Prostate gland (tissue), 2 donors: ENCODE measurements around the gene FN3K.

Experiments
- POLR2A ChIP-seq: fragments of 450-650 bp; IDR thresholded peaks from one replicate; pipeline ENCODE4 v1.6.1; 2016; ENCODE audit warnings: antibody characterized with exemption, mild to moderate bottlenecking
- POLR2AphosphoS5 ChIP-seq: sonication (generic); formaldehyde crosslinking; IDR thresholded peaks from one replicate; pipeline ENCODE4 v1.6.1; 2017; ENCODE audit warnings: antibody characterized with exemption
- TF ChIP-seq, protein P1 (sequence below), 4 experiments: fragments of 200-600 bp in 2 of 4; fragments of 450-650 bp in 2 of 4; sonication (generic) in 2 of 4; IDR thresholded peaks; 1 replicate in 3 of 4; 2 replicates in 1 of 4; pipeline ENCODE4 v1.5.1; 2016 to 2019; ENCODE audit warnings: antibody characterized with exemption in 4 of 4, mild to moderate bottlenecking in 2 of 4, moderate library complexity in 2 of 4

DNA sequence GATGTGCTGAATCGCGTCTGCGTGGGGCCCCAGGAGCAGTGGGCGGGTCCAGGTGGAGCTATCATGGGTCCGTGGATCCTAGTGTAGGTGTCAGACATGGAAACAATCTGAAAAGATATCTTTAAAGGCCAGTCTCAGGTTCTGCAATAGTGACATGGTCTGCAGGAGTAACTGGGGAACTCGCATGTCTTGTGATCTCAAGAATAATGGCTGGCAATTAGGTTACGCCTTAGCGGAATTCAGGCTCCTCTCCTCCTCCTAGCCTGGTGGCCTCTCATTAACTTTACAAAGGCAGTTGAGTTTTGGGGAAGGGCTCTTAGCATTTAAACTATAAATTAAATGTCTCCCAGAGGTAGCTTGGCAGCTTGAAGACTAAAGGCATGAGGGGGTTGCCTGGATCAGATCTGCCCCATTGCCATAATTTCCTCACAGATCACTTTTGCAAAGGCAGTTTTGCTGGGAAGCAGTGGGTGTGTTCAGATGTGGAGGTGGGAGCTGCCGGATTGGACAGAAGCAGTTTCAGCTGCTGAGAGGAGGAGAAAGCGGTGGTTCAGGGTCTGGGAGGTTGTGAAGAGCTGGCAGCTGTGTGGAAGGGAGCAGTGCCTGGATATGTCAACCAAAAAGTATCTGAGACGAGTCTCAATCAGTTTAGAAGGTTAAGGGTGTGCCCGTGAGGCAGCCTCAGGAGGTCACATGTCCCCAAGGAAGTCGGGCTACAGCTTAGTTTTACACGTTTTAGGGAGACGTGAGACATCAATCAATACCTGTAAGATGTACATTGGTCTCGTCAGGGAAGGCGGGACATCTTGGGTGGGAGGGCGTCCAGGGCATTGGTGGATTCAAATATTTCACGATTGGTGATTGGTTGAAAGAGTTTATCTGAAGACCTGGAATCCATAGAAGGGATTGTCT, 19.1 kb downstream of the FN3K start:
- TF ChIP-seq POLR2A = no peak
- TF ChIP-seq, protein P1, sequence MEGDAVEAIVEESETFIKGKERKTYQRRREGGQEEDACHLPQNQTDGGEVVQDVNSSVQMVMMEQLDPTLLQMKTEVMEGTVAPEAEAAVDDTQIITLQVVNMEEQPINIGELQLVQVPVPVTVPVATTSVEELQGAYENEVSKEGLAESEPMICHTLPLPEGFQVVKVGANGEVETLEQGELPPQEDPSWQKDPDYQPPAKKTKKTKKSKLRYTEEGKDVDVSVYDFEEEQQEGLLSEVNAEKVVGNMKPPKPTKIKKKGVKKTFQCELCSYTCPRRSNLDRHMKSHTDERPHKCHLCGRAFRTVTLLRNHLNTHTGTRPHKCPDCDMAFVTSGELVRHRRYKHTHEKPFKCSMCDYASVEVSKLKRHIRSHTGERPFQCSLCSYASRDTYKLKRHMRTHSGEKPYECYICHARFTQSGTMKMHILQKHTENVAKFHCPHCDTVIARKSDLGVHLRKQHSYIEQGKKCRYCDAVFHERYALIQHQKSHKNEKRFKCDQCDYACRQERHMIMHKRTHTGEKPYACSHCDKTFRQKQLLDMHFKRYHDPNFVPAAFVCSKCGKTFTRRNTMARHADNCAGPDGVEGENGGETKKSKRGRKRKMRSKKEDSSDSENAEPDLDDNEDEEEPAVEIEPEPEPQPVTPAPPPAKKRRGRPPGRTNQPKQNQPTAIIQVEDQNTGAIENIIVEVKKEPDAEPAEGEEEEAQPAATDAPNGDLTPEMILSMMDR (IDR thresholded peaks at IDR 0.05) = no peak
- TF ChIP-seq POLR2AphosphoS5 = no peak
